Large intestine (tissue), 3 donors: ENCODE results near the gene PARD3. TPM values are rescaled to one million over a fixed set of nuclear protein-coding genes. Genes with fewer than 3 reads are reported as not detected.
A peak's percentile ranks its signal among the peaks of the same experiment; 100 is the strongest.
"Not testable (repeated sequence)": the region's sequence is repeated elsewhere in the genome, so short reads cannot be mapped to it uniquely, and the experiment has no call there.

ENCODE experiments used
- DNase-seq, 2 donors: peaks; one replicate each; pipeline versions ENCODE4 v3.0.0 to v3.0.0-alpha.2; 2013
- H3K27ac ChIP-seq: one replicate; pipeline ENCODE4 v1.5.1; 2013; ENCODE audit warnings: low read length
- H3K27me3 ChIP-seq: 2 replicates; pipeline ENCODE4 v1.6.1; 2013; ENCODE audit warnings: low read length; ENCODE audit not compliant: control insufficient read depth, insufficient read depth
- H3K36me3 ChIP-seq: 2 replicates; pipeline ENCODE4 v1.6.1; 2013; ENCODE audit warnings: low read length; ENCODE audit not compliant: control insufficient read depth, insufficient read depth
- H3K4me1 ChIP-seq: one replicate; pipeline ENCODE4 v1.6.1; 2013; ENCODE audit warnings: low read length; ENCODE audit not compliant: control insufficient read depth, insufficient read depth
- H3K4me3 ChIP-seq: one replicate; pipeline ENCODE4 v1.5.1; 2013; ENCODE audit warnings: low read length
- H3K9me3 ChIP-seq: one replicate; pipeline ENCODE4 v1.6.1; 2013; ENCODE audit warnings: mild to moderate bottlenecking, low read depth, low read length, moderate library complexity; ENCODE audit not compliant: control insufficient read depth
- WGBS: methylation state at CpG from one replicate; pipeline ENCODE4 v1.1.5; 2013; ENCODE audit warnings: low lambda C conversion rate; ENCODE audit not compliant: insufficient coverage; 5-methylcytosine and 5-hydroxymethylcytosine counted together
- polyA plus RNA-seq: library from polyadenylated mRNA; unstranded; fragments of 120-200 nt; gene quantifications from one replicate; pipeline ENCODE4 v1.2.1, GENCODE V29; 2013

The PARD3 gene
- polyA plus RNA-seq, 1 donor = 25.5 TPM

GRCh38 chr10:34438741-34439140 is 376.4 kb downstream of the PARD3 start:
- Histone ChIP-seq H3K36me3 (no peaks in the 10 kb centered on the region), H3K4me3 (no peak overlapping the region), H3K27ac (no peak overlapping the region), H3K9me3 (no peaks in the 10 kb centered on the region), H3K4me1 (no peaks in the 10 kb centered on the region), H3K27me3 (no peaks in the 10 kb centered on the region)
- DNase-seq = no peak
- 95% methylated on average over 2 of the region's 4 CpGs for WGBS

GRCh38 chr10:34437906-34438305 is 377.2 kb downstream of the PARD3 start:
- DNase-seq = no peak
- no CpG with 5 or more reads among the region's 5 CpGs for WGBS
- Histone ChIP-seq H3K27ac (no peak overlapping the region), H3K9me3 (no peaks in the 10 kb centered on the region), H3K27me3 (no peaks in the 10 kb centered on the region), H3K4me1 (no peaks in the 10 kb centered on the region), H3K36me3 (no peaks in the 10 kb centered on the region), H3K4me3 (no peak overlapping the region)

GRCh38 chr10:34434119-34434594 is 380.9 kb downstream of the PARD3 start:
- H3K4me1 ChIP-seq = no peaks in the 10 kb centered on the region
- no peaks in the 10 kb centered on the region for H3K27me3 ChIP-seq
- DNase-seq = no peak
- H3K9me3 ChIP-seq = no peaks in the 10 kb centered on the region
- no peak overlapping the region for H3K4me3 ChIP-seq
- no peaks in the 10 kb centered on the region for H3K36me3 ChIP-seq
- no CpG with 5 or more reads among the region's 2 CpGs for WGBS
- H3K27ac ChIP-seq = no peak overlapping the region

- WGBS = 100% methylated on average over 2 of the region's 4 CpGs
- H3K36me3 ChIP-seq = no peaks in the 10 kb centered on the region
Measured at GRCh38 chr10:34433241-34434076, 381.6 kb downstream of the PARD3 start.

GRCh38 chr10:34432589-34432988 is 382.5 kb downstream of the PARD3 start:
- Histone ChIP-seq H3K36me3 (no peaks in the 10 kb centered on the region), H3K9me3 (no peaks in the 10 kb centered on the region), H3K4me3 (no peak overlapping the region), H3K27me3 (no peaks in the 10 kb centered on the region), H3K27ac (no peak overlapping the region), H3K4me1 (no peaks in the 10 kb centered on the region)
- DNase-seq = no peak

More at GRCh38 chr10:34433241-34434076, 381.6 kb downstream of the PARD3 start:
- H3K9me3 ChIP-seq = no peaks in the 10 kb centered on the region
- no peak for DNase-seq
- no peaks in the 10 kb centered on the region for H3K27me3 ChIP-seq
- no peak overlapping the region for H3K4me3 ChIP-seq
- H3K4me1 ChIP-seq = no peaks in the 10 kb centered on the region
- no peak overlapping the region for H3K27ac ChIP-seq

DNA sequence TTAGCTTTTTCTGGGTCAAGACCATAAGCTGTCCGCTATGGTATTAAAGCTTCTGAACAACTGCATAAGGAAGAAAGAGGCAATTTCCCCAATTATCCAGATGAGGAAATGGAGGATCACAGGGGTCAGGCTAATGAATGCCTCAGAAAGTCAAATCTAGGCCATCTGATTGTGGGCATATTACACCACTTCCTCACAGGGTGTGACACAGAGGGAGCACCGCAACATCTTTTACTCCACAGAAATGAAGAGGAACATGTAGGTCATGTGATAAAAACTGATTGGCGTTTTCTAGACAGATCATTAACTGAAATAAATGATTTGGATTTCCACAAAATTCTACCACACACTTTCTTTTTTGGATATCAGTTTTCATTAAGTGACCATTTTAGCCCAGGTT is 384.4 kb downstream of the PARD3 start:
- no peak for DNase-seq
- H3K27me3 ChIP-seq = no peaks in the 10 kb centered on the region
- H3K27ac ChIP-seq = no peak overlapping the region
- no peaks in the 10 kb centered on the region for H3K9me3 ChIP-seq
- no peak overlapping the region for H3K4me3 ChIP-seq
- H3K36me3 ChIP-seq = no peaks in the 10 kb centered on the region
- WGBS = no CpG with 5 or more reads among the region's 3 CpGs
- H3K4me1 ChIP-seq = no peaks in the 10 kb centered on the region

GRCh38 chr10:34428501-34428900 is 386.6 kb downstream of the PARD3 start:
- 50% methylated on average over 2 of the region's 3 CpGs for WGBS
- H3K27ac ChIP-seq = no peak overlapping the region

DNA sequence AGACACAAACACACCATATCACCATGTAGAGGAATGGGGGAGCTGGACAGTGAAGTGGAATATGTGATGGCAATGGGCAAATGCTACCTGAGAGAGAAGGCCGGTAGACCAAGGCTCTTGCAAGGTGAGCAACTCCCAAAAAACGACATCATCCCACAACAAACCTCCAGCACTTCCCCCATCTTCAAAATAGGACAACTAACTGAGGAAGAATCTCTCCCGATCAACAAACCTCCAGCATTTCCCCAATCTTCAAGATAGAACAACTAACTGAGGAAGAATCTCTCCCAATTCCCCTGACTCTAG is 387.2 kb downstream of the PARD3 start:
- DNase-seq = no peak

More at GRCh38 chr10:34428501-34428900, 386.6 kb downstream of the PARD3 start:
- Histone ChIP-seq H3K4me3 (no peak overlapping the region), H3K9me3 (no peaks in the 10 kb centered on the region), H3K36me3 (no peaks in the 10 kb centered on the region), H3K27me3 (no peaks in the 10 kb centered on the region), H3K4me1 (no peaks in the 10 kb centered on the region)
- DNase-seq = no peak

DNA sequence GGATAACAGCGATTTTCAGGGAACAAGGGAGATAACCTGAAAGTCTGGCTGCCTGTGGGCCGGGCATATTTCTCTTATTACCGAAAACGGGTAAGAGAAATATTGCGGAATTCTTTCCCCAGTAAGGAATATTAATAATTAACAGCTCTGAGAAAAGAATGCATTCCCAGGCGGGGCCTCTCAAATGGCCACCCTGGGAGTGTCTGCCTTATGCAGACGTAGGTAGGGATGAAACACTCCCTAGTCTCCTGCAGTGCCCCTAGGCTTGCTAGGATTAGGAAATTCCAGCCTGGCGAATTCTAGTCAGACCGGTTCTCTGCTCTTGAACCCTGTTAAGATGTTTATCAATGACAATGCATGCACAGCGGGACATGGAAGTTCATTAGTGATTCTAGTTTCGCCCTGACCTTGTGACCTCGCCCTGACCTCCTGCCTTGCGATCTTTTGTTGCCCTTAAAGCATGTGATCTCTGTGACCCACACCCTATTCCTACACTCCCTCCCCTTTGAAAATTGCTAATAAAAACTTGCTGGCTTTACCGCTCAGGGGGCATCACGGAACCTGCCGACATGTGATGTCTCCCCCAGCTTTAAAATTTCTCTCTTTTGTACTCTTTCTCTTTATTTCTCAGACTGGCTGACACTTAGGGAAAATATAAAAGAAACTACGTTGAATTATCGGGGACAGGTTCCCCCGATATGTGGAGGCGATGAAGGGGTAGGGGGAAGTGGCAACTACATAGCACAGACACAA is 387.8 kb downstream of the PARD3 start:
- H3K36me3 ChIP-seq, H3K27ac ChIP-seq, H3K27me3 ChIP-seq, H3K4me3 ChIP-seq, H3K9me3 ChIP-seq, H3K4me1 ChIP-seq: not testable (repeated sequence)
- 81% methylated on average over 5 of the region's 20 CpGs for WGBS
- peak in 1 of 2 donors; percentile 24 for DNase-seq

More for the DNA sequence above, 387.2 kb downstream of the PARD3 start:
- Histone ChIP-seq H3K4me3 (no peak overlapping the region), H3K27ac (no peak overlapping the region), H3K9me3 (no peaks in the 10 kb centered on the region), H3K36me3 (no peaks in the 10 kb centered on the region), H3K27me3 (no peaks in the 10 kb centered on the region), H3K4me1 (no peaks in the 10 kb centered on the region)
- WGBS = no CpG with 5 or more reads among the region's 3 CpGs

DNA sequence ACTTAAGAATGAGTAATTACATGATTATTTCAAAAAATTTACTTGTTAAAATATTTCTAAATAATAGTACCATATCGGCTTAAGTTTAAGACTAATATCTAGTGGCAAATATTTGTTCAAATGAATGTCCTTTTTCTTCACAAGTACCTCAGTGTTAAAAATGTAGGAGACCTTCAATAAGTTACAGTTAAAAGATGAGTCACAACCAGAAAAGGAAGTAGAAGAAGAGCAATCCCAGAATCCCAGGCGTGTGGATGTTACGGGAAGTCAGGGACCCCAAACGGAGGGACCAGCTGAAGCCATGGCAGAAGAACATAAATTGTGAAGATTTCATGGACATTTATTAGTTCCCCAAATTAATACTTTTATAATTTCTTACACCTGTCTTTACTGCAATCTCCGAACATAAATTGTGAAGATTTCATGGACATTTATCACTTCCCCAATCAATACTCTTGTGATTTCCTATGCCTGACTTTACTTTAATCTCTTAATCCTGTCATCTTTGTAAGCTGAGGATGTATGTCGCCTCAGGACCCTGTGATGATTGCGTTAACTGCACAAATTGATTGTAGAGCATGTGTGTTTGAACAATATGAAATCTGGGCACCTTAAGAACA is 388.4 kb downstream of the PARD3 start:
- not testable (repeated sequence) for H3K9me3 ChIP-seq, H3K4me1 ChIP-seq, H3K27ac ChIP-seq, H3K27me3 ChIP-seq, H3K4me3 ChIP-seq, DNase-seq, H3K36me3 ChIP-seq
- WGBS = no CpG with 5 or more reads among the region's 7 CpGs
